BLaER1 (cell line): ENCODE results near the gene SGPL1.

Experiments
- H3K27ac ChIP-seq: shearing (Covaris generic); formaldehyde crosslinking; 2 replicates; pipeline ENCODE4 v1.8.1; 2022
- H3K27me3 ChIP-seq: shearing (Covaris generic); formaldehyde crosslinking; 2 replicates; pipeline ENCODE4 v1.8.1; 2022
- H3K36me3 ChIP-seq: shearing (Covaris generic); formaldehyde crosslinking; 2 replicates; pipeline ENCODE4 v1.8.1; 2022
- H3K4me1 ChIP-seq: shearing (Covaris generic); formaldehyde crosslinking; 2 replicates; pipeline ENCODE4 v1.8.1; 2022
- H3K4me2 ChIP-seq: shearing (Covaris generic); formaldehyde crosslinking; 2 replicates; pipeline ENCODE4 v1.8.1; 2022
- H3K4me3 ChIP-seq: shearing (Covaris generic); formaldehyde crosslinking; 2 replicates; pipeline ENCODE4 v1.8.1; 2022
- H3K9ac ChIP-seq: shearing (Covaris generic); formaldehyde crosslinking; 2 replicates; pipeline ENCODE4 v1.8.1; 2022
- H3K9me3 ChIP-seq: shearing (Covaris generic); formaldehyde crosslinking; 2 replicates; pipeline ENCODE4 v1.8.1; 2022
- H4K20me1 ChIP-seq: shearing (Covaris generic); formaldehyde crosslinking; 2 replicates; pipeline ENCODE4 v1.8.1; 2022
- Cebpa-rat ChIP-seq: shearing (Covaris generic); IDR thresholded peaks from 2 replicates; pipeline ENCODE4 v1.8.1; 2022

SGPL1 gene

DNA sequence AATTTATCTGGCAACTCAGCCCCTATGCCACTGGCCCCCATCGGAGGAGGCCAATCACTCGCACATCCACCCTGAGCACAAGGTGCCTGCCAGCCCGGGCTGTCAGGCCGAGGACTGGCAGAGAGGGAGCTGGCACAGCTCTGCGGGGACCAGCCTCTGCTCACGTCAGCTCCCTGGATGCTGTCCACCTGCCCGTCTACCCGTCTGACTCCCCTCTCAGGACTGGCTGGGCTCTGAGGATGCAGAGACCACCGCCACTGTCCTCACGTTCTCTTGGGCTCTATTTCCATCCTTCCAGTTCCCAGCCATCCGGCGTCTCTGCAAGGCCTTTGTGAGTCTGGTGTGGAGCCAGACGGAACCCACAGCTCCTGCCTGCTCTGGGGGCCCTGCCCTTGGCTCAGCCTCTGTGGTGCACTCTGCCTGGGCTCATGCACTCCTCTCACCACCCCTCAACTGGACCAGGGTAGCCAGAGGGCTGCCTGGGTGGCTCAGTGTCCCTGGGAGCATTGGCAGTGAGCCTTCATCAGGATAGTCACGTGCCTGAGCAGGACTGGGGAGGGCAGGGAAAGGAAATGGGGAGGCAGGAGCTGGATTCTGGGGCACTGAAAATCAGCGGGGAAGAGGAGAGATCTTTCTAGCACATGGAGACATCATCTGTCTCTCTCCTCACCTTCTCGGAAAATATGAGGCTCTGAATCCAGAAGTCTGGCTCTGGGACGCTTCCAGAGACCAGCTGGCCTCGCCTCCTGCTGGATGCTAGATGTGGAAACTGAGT lies 110.7 kb downstream of the SGPL1 start:
- H4K20me1 ChIP-seq: no peaks in the 10 kb centered on the region

DNA sequence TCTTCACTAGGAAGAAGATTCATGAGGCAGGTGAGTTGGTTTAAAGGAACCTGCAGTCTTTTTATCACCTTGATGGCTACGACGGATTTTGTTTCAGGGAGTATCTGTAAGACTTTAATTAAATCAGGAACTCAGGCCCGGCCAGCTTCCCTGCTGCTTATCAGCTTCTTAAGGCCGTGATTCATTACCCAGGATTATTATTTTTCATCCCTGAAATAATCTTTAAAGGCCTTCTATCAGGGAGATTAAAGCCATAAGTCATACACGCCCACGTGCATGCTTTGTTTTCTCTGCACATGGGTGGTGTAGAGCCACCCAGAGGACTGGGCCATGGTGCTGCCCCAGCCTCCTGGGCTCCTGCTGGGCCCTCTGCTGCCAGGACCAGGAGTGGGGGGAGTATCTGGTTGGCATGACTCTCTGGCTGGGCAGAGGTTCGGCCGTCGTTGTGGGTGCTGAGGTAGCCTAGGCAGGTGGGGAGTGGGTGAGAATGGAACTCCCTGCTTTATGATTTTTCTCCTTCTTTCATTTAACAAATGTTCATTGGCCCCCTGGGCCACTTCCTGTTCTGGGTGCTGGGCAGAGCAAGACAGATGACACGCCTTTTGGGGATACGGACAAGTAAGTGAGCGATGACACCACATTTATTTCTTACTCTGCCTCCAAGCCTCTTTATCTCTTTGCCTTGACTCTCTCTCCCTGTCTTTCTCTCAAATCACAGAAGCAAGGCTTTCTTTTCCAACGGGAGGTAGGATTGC lies 111.6 kb downstream of the SGPL1 start:
- no peaks in the 10 kb centered on the region for H4K20me1 ChIP-seq
- no peak for TF ChIP-seq Cebpa-rat
- 0 out of 2 replicates have a peak overlapping the region, but pooled peaks have one; percentile 50 for H3K4me2 ChIP-seq
- H3K4me1 ChIP-seq: peaks cover 21% of the 10 kb centered on the region
- no peak overlapping the region for H3K9ac ChIP-seq
- no peaks in the 10 kb centered on the region for H3K9me3 ChIP-seq
- no peaks in the 10 kb centered on the region for H3K36me3 ChIP-seq
- no peaks in the 10 kb centered on the region for H3K27me3 ChIP-seq
- H3K4me3 ChIP-seq: no peak overlapping the region
- H3K27ac ChIP-seq: no peak overlapping the region

More for the DNA sequence above, 110.7 kb downstream of the SGPL1 start:
- Histone ChIP-seq H3K27ac (no peak overlapping the region), H3K9me3 (no peaks in the 10 kb centered on the region), H3K27me3 (no peaks in the 10 kb centered on the region), H3K9ac (no peak overlapping the region; the same call in 1 of the 2 replicates), H3K4me1 (peaks cover 21% of the 10 kb centered on the region), H3K4me2 (no peak overlapping the region), H3K36me3 (no peaks in the 10 kb centered on the region), H3K4me3 (no peak overlapping the region)
- TF ChIP-seq Cebpa-rat: no peak

DNA sequence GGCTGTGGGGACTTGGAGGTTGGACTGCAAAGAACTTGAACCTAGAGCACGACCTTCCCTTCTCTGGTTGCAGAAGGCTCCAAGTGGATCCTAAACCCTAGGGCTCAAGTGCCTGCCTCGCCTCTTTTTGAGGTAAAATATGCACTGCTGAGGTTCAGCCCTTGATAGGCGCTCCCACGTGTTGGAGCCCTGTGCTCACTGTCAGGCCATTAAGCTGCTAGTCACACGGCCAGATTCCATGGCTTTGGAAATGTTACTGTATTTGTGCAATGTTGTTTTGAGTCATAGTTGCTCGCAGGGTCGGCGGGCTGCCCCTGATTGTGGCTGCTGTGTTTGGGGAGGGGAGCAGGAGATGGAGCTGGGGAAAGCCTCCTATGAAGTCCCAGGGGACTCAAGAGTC lies 112.4 kb downstream of the SGPL1 start:
- H3K27ac ChIP-seq: no peak overlapping the region
- H3K4me1 ChIP-seq: peaks cover 21% of the 10 kb centered on the region
- H4K20me1 ChIP-seq: no peaks in the 10 kb centered on the region
- no peaks in the 10 kb centered on the region for H3K27me3 ChIP-seq
- H3K4me3 ChIP-seq: no peak overlapping the region
- H3K36me3 ChIP-seq: no peaks in the 10 kb centered on the region
- no peak overlapping the region for H3K9ac ChIP-seq
- H3K9me3 ChIP-seq: no peaks in the 10 kb centered on the region
- peak overlapping the region; percentile 50 for H3K4me2 ChIP-seq
- TF ChIP-seq Cebpa-rat: no peak

DNA sequence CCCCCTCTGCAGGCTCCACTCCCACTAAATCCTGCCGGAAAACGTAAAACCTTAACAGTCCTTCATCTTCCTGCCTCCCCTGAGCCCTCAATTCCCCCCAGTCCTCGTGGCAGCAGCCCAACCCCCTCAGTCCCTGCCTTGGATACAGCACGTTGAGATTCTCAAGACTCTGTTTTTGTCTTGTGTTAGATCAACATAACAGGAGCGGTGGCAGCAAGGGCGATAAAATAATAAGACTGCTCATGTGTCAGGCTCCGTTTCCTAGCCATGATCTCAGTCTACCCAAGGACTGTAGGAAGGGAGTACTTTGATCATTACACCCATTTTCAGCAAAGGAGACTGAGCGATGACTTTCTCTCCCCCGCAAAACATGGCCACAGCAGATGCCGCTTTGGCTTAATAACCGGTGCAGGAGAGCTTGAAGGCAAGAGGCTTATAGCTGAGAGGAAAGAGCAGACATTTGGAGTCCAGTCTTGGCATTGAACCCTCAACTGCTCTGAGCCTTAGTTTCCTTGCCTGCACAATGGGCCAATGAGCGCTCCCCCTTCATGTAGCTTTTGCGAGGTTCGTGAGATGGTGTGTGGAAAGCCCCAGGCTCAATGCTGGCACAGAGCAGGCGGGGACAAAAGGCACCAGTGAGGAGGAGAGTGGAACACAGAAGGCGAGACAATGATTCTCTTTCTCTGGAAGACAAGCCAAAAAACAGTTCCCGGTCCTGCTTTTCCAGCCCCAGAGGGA lies 114.7 kb downstream of the SGPL1 start:
- no peaks in the 10 kb centered on the region for H3K27me3 ChIP-seq
- H3K9me3 ChIP-seq: no peaks in the 10 kb centered on the region
- no peaks in the 10 kb centered on the region for H3K36me3 ChIP-seq
- no peaks in the 10 kb centered on the region for H4K20me1 ChIP-seq
- no peak overlapping the region for H3K4me3 ChIP-seq
- H3K4me1 ChIP-seq: peaks cover 33% of the 10 kb centered on the region
- no peak overlapping the region for H3K9ac ChIP-seq
- no peak overlapping the region for H3K4me2 ChIP-seq
- no peak overlapping the region for H3K27ac ChIP-seq
- TF ChIP-seq Cebpa-rat: no peak
